NCI-H510A treated with DMSO at 0.1 percent for 48 hours (cell line): ENCODE data around the gene RENBP.
"Not testable (repeated sequence)": the region's sequence is repeated elsewhere in the genome, so short reads cannot be mapped to it uniquely, and the experiment has no call there.

Experiments used
- DNase-seq: peaks from one replicate; lab custom pipeline; 2025; lab: John Stamatoyannopoulos, UW

Gene RENBP

GRCh38 chrX:153944140-153944799 is at the start of gene RENBP:
Gene RENBP, minus strand, starts transcription at chrX:153944643. Its CDS starts 33 bp downstream, at chrX:153944610.
- no peak for DNase-seq

GRCh38 chrX:153993978-153994377 is 49.5 kb upstream of the RENBP start:
- no peak for DNase-seq

GRCh38 chrX:153993079-153993478 is 48.6 kb upstream of the RENBP start:
- no peak for DNase-seq

GRCh38 chrX:153992180-153992579 is 47.7 kb upstream of the RENBP start:
- DNase-seq, result no peak

GRCh38 chrX:153991013-153991580 is 46.7 kb upstream of the RENBP start:
- no peak for DNase-seq

GRCh38 chrX:153989973-153990655 is 45.7 kb upstream of the RENBP start:
- DNase-seq, result no peak

GRCh38 chrX:153988493-153988892 is 44.0 kb upstream of the RENBP start:
- no peak for DNase-seq

- no peak for DNase-seq
These were observed 40.1 kb upstream of the RENBP start for GRCh38 chrX:153984351-153985178.

GRCh38 chrX:153983321-153983801 is 38.9 kb upstream of the RENBP start:
- DNase-seq, result no peak

- DNase-seq, result no peak
These were observed 37.5 kb upstream of the RENBP start for GRCh38 chrX:153981771-153982533.

GRCh38 chrX:153981231-153981630 is 36.8 kb upstream of the RENBP start:
- DNase-seq, result no peak

- not testable (repeated sequence) for DNase-seq
These were observed 36.0 kb upstream of the RENBP start for GRCh38 chrX:153980394-153980793.

- no peak for DNase-seq
These were observed 30.4 kb upstream of the RENBP start for GRCh38 chrX:153974726-153975286.

GRCh38 chrX:153974003-153974725 is 29.7 kb upstream of the RENBP start:
- no peak for DNase-seq

- peak; percentile 6 for DNase-seq
These were observed 28.9 kb upstream of the RENBP start for GRCh38 chrX:153973127-153974002.

GRCh38 chrX:153972368-153973126 is 28.1 kb upstream of the RENBP start, which contains the start of gene TMEM187:
Gene TMEM187, plus strand, starts transcription at chrX:153972754. Its CDS starts 9,309 bp downstream, at chrX:153982063.
- peak; percentile 84 for DNase-seq

- DNase-seq, result peak; percentile 77
These were observed 27.3 kb upstream of the RENBP start, which contains the start of gene HCFC1 for GRCh38 chrX:153971450-153972367. Gene HCFC1, minus strand, starts transcription at chrX:153971818. Its CDS starts 978 bp downstream, at chrX:153970840.
